ENCODE results near the gene ATG12.
"Not testable (repeated sequence)": the region's sequence is repeated elsewhere in the genome, so short reads cannot be mapped to it uniquely, and the experiment has no call there.

The ATG12 gene

DNA sequence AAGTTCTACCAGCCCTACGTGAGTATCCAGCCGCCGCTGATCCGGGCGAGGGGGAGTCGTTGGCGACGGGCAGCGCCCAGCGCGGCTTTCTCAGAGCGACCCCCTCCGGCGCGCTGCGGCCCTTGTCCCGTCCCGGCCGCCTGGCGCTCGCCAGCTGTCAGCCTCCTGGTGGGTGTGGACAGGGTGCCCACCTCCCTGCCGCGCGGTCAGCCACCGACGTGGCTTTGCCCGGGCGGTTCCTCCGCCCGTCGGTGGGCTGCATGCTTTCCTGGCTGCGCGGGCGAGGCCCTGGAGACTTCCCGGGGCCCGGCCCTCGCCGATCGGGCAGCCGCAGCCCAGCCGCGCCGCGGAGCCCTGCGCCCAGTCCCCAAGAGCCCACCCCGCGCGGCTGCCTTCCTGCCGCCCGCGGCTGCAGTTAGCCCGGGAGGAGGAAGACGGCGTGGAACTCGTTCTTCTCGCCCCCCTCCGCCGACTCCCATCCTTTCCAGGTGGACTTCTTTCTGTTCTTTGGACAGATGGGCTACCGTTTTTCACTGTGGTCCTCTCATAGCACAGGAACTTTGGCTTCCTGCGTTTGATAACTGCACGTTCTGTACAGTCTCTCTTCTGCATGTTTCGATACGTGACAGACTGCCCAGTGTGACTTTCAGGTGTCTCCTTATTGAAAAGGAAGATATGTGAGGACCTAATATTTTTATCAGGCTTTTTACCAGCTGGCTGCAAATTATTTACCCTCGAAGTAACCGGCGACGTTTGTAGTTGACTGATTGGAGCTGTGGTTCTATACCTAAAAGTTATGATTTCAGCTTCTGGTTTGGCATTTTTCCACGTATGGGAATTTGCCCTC lies 947 bp upstream of the ATG12 start:
- peak; percentile 27 for DNase-seq

DNA sequence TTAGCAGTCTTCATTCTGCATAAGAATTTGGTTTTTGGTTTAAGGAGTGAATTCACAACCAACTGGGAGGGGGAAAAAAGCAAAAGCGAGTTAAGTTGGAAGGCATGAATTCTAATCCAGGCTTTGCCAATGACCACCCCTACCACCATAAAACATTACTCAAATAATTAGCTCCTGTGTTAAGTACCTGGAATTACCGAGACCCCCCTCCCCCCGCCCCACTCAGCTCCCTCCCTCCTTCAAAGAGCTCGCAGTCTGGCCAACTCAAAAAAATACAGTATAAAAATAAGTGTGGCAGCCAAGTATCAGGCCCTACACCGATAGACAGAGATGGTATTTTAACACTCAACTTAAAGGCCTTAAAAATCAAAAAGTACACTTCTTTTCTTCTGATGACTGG lies 492 bp downstream of the ATG12 start:
- no peak for DNase-seq

DNA sequence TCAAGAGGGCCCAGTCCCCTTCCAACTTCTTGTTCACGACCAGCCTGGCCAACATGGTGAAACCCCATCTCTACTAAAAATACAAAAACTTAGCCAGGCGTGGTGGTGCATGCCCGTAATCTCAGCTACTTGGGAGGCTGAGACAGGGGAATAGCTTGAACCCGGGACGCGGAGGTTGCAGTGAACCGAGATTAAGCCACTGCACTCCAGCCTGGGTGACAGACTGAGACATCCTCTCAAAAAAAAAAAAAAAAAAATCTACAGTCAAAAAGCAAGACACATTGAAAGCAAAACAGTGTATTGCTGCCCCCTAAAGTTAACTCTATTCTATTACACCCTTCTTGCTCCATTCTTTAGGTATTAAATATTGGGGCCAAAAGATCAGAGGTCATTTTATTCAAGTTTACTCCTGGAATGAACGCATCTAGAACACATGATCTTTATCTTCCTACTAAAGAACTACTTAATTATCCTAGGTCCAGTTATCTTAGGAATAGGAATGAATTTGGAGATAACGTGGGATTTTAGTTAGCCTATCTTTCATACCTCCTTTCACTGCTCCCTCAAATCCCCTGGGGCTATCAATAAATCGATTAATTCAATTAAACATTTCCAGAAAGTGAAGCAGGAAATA lies 2.4 kb downstream of the ATG12 start:
- peak; percentile 71 for DNase-seq

DNA sequence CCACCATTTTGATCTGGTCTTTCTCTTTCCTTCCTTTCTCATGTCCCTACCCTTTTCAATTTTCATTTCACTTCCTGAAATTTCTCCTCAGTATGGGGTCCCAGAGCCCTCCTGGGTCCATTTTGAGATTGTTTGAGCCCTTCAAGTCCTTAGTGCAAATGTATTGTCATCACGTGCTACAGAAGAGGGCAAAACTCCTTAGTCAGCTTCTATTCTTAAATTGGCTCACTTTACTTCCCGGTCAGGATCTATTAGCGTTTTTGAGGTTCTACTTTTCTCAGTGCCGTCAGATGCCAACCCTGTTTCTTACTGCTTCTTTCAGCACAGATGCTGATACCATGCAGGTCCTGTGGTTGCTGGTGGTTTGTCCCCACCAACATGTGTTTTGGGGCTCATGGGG lies 5.9 kb downstream of the ATG12 start:
- DNase-seq, result no peak

- peak; percentile 50 for DNase-seq
These were observed 10.1 kb downstream of the ATG12 start for GRCh38 chr5:115831163-115831768.

GRCh38 chr5:115829913-115830312 lies 11.5 kb downstream of the ATG12 start:
- DNase-seq, result no peak

DNA sequence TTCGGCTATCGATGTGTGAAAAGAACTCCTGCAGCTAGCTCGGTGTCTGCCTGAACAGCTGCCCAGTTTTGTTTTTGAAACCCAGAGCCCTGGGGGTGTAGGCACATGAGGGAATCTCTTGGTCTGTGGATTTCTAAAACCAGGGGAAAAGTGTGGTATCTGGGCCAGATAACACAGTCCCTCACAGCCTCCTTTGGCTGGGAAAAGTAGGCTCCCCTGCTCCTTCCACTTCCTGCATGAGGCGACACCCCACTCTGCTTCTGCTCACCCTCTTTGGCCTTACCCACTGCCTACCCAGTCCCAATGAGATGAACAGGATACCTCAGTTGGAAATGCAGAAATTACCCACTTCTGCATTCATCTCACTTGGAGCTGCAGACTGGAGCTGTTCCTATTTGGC lies 15.4 kb downstream of the ATG12 start:
- no peak for DNase-seq

DNA sequence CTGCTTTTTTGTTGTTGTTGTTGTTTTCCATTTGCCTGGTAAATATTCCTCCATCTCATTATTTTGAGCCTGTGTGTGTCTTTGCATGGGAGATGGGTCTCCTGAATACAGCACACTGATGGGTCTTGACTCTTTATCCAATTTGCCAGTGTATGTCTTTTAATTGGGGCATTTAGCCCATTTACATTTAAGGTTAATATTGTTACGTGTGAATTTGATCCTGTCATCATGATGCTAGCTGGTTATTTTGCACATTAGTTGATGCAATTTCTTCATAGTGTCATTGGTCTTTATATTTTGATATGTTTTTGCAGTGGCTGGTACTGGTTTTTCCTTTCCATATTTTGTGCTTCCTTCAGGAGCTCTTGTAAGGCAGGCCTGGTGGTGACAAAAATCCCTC lies 16.4 kb downstream of the ATG12 start:
- DNase-seq, result not testable (repeated sequence)

DNA sequence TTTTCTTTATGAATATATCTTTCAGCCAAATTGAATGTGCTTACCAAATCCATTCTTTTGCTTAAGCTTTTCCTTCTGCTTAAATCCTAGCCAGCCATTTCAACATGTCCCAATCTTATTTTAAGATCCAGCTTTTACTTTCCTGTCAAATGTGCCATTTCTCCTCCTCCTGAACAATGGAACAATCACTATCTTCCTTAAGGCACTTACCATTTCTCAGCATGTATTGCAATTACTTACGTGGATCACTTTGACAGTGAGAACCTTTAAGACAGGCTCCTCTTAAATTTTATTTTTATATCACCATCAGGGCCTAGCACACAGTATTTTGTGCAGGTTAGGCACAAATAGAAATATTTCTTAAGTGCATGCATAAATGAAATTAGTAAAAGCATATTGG lies 20.5 kb downstream of the ATG12 start:
- DNase-seq, result no peak

GRCh38 chr5:115818821-115819220 lies 22.5 kb downstream of the ATG12 start:
- no peak for DNase-seq

- no peak for DNase-seq
These were observed 24.0 kb downstream of the ATG12 start for GRCh38 chr5:115817386-115817785.

DNA sequence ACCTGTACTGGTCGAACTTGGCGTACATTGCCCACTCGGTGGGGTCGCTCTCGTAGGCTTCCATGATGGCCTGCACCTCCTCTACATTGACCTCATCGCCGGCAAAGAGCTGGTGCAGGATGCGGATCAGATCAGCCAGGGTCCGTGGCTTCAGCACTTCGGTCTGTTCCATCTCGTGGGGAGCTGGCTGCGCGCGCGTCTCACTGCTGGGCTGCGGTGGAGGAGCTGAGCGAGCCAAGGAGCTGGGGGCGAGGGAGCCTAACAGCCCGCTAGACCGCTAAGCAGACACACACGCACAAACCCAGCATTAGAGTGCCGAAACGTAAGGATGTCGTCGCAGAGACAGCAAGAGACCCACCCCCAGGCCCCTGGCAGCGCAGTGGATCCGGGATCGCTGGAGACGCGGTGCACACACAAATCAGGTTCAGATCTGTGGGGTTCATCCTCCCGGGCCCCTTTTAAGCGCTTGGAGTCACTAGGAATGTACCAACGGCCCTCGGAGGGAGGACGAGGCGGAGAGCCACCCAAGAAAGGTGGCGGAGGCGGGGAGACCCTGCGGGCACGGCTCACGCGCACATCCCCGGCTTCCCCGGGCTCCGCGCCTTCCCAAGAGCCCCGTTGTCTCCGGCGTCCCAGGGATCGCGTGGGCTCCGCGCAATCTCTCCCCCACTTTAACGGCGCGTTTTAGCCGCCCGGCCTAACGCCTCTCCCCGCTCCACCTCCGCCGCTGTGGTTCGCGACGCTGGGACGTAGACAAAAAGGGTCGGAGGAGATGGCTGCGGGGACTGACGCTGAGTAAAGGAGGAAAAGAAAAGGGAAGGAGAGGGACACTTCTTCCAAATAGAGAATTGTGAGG lies 24.9 kb downstream of the ATG12 start, which contains the start of gene CDO1:
TSS of gene CDO1 (minus strand) at position 434 of the 856 bp plus-strand sequence. CDS start at position 172, 262 bp downstream.
- peak; percentile 29 for DNase-seq

DNA sequence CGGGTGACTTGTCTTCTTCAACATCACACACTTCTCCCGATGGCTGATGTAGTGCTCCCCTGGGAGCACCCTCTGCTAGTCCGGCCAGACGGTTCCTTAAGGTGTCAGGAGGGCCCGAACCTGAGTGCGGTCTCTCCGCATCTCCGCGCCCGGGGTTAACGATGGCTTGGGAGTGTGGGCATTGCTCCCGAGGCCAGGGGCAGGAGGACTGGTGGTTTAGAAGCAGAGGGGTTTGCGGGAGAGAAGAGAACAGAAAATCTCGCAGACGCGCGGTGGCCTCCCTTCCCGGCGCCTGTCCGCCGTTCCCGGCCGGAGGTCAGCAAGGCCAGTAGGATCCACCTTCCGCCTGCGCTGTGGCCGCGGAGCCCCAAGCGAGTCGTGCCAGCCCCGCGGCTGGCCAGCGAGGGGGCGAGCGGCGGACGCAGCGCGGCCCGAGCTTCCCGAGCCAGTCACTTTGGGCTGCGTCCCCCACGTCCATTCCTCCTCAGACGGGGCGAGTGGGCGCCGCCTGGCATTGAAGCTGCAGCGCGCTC lies 25.6 kb downstream of the ATG12 start:
- no peak for DNase-seq

DNA sequence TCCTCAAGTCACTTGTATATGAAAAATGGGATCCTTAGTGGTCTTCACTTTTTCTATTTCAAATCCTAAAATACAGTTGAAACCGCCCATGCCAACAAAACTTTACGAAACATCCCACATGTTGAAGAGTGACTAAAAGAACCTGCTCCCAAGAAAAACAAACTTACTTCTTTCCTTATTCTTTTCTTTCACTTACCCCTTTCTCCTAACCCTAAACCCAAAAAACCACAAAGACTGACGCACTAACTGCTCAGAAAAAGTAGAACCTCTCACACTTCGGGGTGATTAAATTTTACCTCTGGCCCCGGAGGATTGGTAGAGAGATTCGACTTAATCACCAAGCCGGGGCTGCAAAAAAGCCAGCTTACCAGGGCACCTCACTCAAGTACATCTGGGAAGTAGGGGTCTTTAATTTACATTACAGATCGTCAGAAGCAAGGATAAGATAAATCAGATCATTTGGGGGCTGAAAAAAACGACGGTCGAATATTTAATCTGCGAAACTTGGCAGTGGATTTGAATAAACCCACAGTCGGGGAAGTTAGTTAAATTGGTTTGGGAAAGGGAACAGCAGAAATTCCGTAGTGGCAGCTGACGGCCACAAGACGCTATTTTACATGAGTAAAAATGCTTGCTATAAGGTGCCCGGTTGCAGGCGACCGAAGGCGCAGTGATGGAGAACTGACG lies 26.2 kb downstream of the ATG12 start:
- no peak for DNase-seq

- peak; percentile 26 for DNase-seq
These were observed 27.6 kb downstream of the ATG12 start for GRCh38 chr5:115813719-115814118.

DNA sequence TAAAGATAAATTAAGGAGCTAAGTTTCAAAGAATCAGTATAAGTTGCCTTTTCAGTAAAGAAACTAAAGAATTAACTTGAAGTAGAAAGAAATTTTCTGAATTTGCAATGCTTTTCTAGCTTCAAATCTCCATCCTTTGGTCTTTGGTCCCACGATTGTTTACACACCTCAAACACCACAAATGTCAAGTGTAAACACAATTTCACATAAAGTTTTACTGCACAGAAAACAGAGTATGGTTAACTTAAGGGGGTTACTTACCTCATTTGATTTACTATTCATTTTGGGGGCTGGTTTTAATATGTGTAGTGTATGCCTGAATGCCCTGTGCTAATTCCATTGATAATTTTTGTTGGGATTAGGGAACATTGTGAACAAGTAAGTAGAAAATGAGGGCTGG lies 29.0 kb downstream of the ATG12 start:
- DNase-seq, result no peak

DNA sequence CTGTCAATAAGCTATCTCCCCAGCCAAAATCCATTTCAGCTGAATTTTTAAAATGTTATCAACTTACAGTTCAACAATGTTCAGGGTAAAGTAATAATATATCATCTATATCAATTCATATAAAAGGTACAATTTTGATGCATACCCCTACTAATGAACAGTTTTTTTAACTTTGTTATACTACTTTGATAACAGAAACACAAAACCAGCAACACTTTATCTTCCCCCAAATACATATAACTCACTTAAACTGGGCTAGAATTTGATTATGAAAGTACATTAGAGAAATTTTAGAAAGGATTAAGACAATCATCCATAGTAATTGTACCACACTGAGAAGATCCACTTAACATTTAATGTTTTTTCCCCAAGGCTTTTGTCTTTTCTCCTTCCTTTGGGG lies 30.0 kb downstream of the ATG12 start:
- DNase-seq, result no peak

- no peak for DNase-seq
These were observed 30.6 kb downstream of the ATG12 start for GRCh38 chr5:115810761-115811160.

DNA sequence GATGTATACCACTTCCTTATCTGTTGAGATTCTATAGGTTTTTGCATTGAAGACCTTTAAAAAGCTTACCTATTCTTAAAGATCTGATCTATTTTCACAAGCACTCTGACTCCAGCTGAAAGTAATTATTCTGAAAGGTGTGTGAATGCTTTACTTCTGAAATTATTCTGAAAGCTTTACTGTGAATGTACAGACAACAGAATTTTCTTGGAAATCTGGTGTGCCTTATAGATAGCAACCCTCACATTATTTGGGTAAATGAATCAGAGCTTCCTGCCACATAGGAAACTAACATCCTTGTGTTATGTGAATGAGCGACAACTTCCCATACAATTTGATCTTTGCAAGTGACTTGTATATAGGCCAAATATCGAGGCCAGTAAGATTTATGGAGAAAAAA lies 31.4 kb downstream of the ATG12 start:
- peak; percentile 33 for DNase-seq

DNA sequence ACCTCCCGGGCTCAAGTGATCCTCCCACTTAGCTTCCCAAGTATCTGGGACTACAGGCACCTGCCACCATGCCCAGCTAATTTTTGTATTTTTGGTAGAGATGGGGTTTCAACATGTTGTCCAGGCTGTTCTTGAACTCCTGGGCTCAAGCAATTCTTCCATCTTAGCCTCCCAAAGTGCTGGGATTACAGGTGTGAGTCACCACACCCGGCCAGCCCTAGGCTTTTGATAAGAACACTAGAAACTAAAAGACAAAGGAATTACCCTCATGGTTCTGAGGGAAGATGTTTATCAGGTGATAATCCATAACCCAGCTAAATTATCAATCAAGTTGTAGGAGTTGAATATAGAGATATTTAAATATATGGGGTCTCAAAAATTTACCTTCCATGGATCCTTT lies 33.3 kb downstream of the ATG12 start:
- not testable (repeated sequence) for DNase-seq

- no peak for DNase-seq
These were observed 33.7 kb downstream of the ATG12 start for GRCh38 chr5:115807654-115808052.
